T-helper 17 cell (primary cell): ENCODE measurements around the gene CEP112. TPM values are rescaled to one million over a fixed set of nuclear protein-coding genes. Genes with fewer than 3 reads are reported as not detected.

Source experiments
- ATAC-seq: fragments of 150-1000 bp; cut with Tn5 transposase; 2 replicates; pipeline ENCODE4 v1.10.0; 2021; ENCODE audit warnings: mild to moderate bottlenecking, moderate library complexity
- DNase-seq, 3 donors: peaks; one replicate each; pipeline versions ENCODE4 v3.0.0 to v3.0.0-alpha.2; 2020 to 2021
- H3K9me3 ChIP-seq: one replicate; pipeline ENCODE4 v1.7.0; 2013; ENCODE audit warnings: low read length, mild to moderate bottlenecking; ENCODE audit not compliant: control insufficient read depth, poor library complexity, severe bottlenecking
- H3K27ac Mint-ChIP-seq: one replicate; pipeline ENCODE4 v1.8.0; 2022; ENCODE audit warnings: mild to moderate bottlenecking, moderate library complexity, mixed read lengths
- H3K27me3 Mint-ChIP-seq: one replicate; pipeline ENCODE4 v1.8.0; 2022; ENCODE audit warnings: mixed read lengths
- H3K36me3 Mint-ChIP-seq: one replicate; pipeline ENCODE4 v1.8.0; 2022; ENCODE audit warnings: low read depth, mixed read lengths
- H3K4me1 Mint-ChIP-seq: one replicate; pipeline ENCODE4 v1.8.0; 2022; ENCODE audit warnings: mild to moderate bottlenecking, mixed read lengths
- H3K4me3 Mint-ChIP-seq: one replicate; pipeline ENCODE4 v1.8.0; 2022; ENCODE audit warnings: mild to moderate bottlenecking, moderate library complexity, mixed read lengths
- total RNA-seq, 4 donors: library from RNA in 2 of 4; stranded (reverse) in 2 of 4; gene quantifications; one replicate each; pipeline ENCODE4 v1.2.3 and lab custom pipeline; 2022 to 2026

CEP112 gene
- total RNA-seq, 2 donors from 2014 or later = 4.3 to 6.9 TPM

GRCh38 chr17:65973237-65973636, 218.7 kb downstream of the CEP112 start:
- DNase-seq (no peak), ATAC-seq (no peak)
- Mint-ChIP-seq H3K36me3 (no peaks in the 10 kb centered on the region), H3K4me1 (no peaks in the 10 kb centered on the region), H3K4me3 (no peak overlapping the region), H3K27me3 (peaks cover 10% of the 10 kb centered on the region), H3K27ac (no peak overlapping the region)
- H3K9me3 ChIP-seq = no peaks in the 10 kb centered on the region

GRCh38 chr17:65967372-65967771, 224.6 kb downstream of the CEP112 start:
- H3K27ac Mint-ChIP-seq = no peak overlapping the region
- no peaks in the 10 kb centered on the region for H3K36me3 Mint-ChIP-seq
- no peaks in the 10 kb centered on the region for H3K9me3 ChIP-seq
- no peak for ATAC-seq
- H3K4me1 Mint-ChIP-seq = no peaks in the 10 kb centered on the region
- no peak for DNase-seq
- no peaks in the 10 kb centered on the region for H3K27me3 Mint-ChIP-seq
- no peak overlapping the region for H3K4me3 Mint-ChIP-seq

- no peaks in the 10 kb centered on the region for H3K4me1 Mint-ChIP-seq
- no peaks in the 10 kb centered on the region for H3K27me3 Mint-ChIP-seq
- ATAC-seq (no peak), DNase-seq (no peak)
- H3K4me3 Mint-ChIP-seq = no peak overlapping the region
- no peaks in the 10 kb centered on the region for H3K9me3 ChIP-seq
- H3K27ac Mint-ChIP-seq = no peak overlapping the region
- H3K36me3 Mint-ChIP-seq = peaks cover 4% of the 10 kb centered on the region
These were observed 225.7 kb downstream of the CEP112 start for GRCh38 chr17:65966072-65966695.

GRCh38 chr17:65963179-65963578, 228.8 kb downstream of the CEP112 start:
- DNase-seq (no peak), ATAC-seq (no peak)
- no peaks in the 10 kb centered on the region for H3K27me3 Mint-ChIP-seq
- H3K4me1 Mint-ChIP-seq = no peaks in the 10 kb centered on the region
- H3K9me3 ChIP-seq = no peaks in the 10 kb centered on the region
- no peak overlapping the region for H3K4me3 Mint-ChIP-seq
- H3K27ac Mint-ChIP-seq = no peak overlapping the region
- peaks cover 4% of the 10 kb centered on the region for H3K36me3 Mint-ChIP-seq

- no peak overlapping the region for H3K27ac Mint-ChIP-seq
- DNase-seq (no peak), ATAC-seq (no peak)
- H3K27me3 Mint-ChIP-seq = no peaks in the 10 kb centered on the region
- H3K4me3 Mint-ChIP-seq = no peak overlapping the region
- peaks cover 4% of the 10 kb centered on the region for H3K36me3 Mint-ChIP-seq
- H3K4me1 Mint-ChIP-seq = no peaks in the 10 kb centered on the region
- H3K9me3 ChIP-seq = no peaks in the 10 kb centered on the region
These were observed 232.3 kb downstream of the CEP112 start for GRCh38 chr17:65959630-65960029.

GRCh38 chr17:65956814-65957213, 235.1 kb downstream of the CEP112 start:
- Mint-ChIP-seq H3K27ac (no peak overlapping the region), H3K4me1 (no peaks in the 10 kb centered on the region), H3K36me3 (peaks cover 2% of the 10 kb centered on the region), H3K4me3 (no peak overlapping the region), H3K27me3 (no peaks in the 10 kb centered on the region)
- H3K9me3 ChIP-seq = no peaks in the 10 kb centered on the region
- ATAC-seq = no peak
- no peak for DNase-seq

DNA sequence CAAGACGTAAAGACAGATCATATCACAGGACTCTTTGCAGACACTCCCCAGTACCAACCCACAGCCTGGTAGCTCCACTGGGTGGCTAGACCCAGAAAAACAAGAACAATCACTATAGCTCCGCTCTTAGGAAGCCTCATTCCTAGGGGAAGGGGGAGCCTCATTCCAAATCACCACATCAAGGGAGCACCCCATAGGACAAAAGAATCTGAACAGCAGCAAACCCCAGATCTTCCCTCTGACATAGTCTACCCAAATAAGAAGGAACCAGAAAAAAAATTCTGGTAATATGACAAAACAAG, 237.8 kb downstream of the CEP112 start:
- Mint-ChIP-seq H3K4me1 (no peaks in the 10 kb centered on the region), H3K27me3 (no peaks in the 10 kb centered on the region), H3K4me3 (no peak overlapping the region), H3K36me3 (no peaks in the 10 kb centered on the region), H3K27ac (no peak overlapping the region)
- DNase-seq (no peak), ATAC-seq (no peak)
- no peaks in the 10 kb centered on the region for H3K9me3 ChIP-seq

DNA sequence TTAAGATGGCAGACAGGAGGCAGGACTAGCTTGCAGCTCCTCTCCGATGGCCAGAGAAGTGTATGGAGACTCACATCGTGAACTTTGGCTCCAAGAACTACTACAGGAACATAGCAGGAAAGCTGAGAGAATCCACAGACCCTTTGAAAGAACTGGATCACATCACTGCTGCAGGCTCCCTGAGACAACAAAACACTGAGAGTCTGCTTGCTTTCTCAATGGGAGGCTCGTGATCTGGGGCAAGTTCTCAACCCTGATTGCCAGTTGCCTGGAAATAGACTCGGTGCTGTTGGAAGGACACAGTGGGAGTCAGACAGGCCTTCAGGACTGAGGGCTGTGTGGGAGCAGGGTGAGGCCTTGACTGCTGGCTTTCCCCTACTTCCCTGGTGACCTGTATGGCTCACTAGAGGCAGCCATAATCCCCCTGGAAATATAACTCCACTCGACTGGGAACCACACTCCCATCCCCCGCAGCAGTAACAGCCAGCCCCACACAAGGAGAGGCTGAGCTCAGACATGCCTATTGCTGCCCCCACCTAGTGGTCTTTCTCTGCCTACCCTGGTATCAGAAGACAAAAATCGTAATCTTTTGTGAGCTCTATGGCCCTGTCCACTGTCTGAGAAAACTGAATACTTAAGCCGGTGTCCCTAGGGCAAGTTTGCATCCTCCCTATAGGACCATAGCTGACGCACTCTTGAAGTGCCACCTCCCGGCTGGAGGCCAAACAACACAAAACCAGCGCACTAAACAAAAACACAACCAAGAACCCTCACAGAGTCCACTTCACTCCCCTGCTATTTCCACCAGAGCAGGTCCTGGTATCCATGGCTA, 238.4 kb downstream of the CEP112 start:
- ATAC-seq (no peak), DNase-seq (no peak)
- no peaks in the 10 kb centered on the region for H3K4me1 Mint-ChIP-seq
- H3K4me3 Mint-ChIP-seq = no peak overlapping the region
- H3K27me3 Mint-ChIP-seq = no peaks in the 10 kb centered on the region
- H3K9me3 ChIP-seq = no peaks in the 10 kb centered on the region
- H3K27ac Mint-ChIP-seq = no peak overlapping the region
- no peaks in the 10 kb centered on the region for H3K36me3 Mint-ChIP-seq

DNA sequence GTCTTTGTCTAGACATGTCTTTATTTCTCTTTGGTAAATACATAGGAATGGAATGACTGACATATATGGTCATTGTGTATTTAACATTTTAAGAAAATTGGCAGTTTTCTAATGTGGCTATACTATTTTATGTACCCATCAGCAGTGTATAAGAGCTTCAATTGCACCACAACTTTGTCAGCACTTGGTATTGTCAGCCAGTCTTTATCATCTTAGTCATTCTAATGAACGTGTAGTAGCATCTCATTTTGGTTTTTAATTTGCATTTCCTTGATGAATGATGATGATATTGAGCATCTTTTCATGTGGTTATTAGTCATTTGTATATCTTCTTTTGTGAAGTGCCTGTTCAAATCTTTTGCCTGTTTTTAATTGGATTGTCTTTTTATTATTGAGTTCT, 239.3 kb downstream of the CEP112 start:
- H3K4me1 Mint-ChIP-seq = no peaks in the 10 kb centered on the region
- H3K4me3 Mint-ChIP-seq = no peak overlapping the region
- no peak for DNase-seq
- no peaks in the 10 kb centered on the region for H3K9me3 ChIP-seq
- ATAC-seq = no peak
- no peaks in the 10 kb centered on the region for H3K27me3 Mint-ChIP-seq
- no peak overlapping the region for H3K27ac Mint-ChIP-seq
- H3K36me3 Mint-ChIP-seq = no peaks in the 10 kb centered on the region

GRCh38 chr17:65952015-65952414, 239.9 kb downstream of the CEP112 start:
- H3K9me3 ChIP-seq = no peaks in the 10 kb centered on the region
- Mint-ChIP-seq H3K36me3 (no peaks in the 10 kb centered on the region), H3K4me3 (no peak overlapping the region), H3K4me1 (no peaks in the 10 kb centered on the region), H3K27me3 (no peaks in the 10 kb centered on the region), H3K27ac (no peak overlapping the region)
- no peak for DNase-seq
- ATAC-seq = no peak

GRCh38 chr17:65947831-65948230, 244.1 kb downstream of the CEP112 start:
- Mint-ChIP-seq H3K27ac (no peak overlapping the region), H3K4me1 (no peaks in the 10 kb centered on the region), H3K27me3 (no peaks in the 10 kb centered on the region), H3K4me3 (no peak overlapping the region), H3K36me3 (no peaks in the 10 kb centered on the region)
- DNase-seq (no peak), ATAC-seq (no peak)
- no peaks in the 10 kb centered on the region for H3K9me3 ChIP-seq

DNA sequence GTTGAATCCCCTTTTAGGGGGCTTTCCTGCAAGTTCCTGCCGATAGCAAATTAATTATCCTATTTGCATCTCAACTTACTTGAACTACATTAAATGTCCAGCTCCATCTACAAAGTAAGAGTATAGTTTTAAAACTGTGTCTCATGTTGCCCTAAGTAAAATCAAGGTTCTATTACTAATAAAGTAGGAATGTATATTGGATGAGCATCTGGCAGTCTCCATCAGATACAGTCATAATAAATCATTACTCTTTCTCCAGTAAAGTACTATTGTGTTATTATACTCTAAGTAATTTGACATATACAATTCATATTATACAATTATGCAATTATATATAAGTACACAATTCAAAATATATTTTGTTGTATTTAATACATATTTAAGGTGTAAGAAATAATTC, 249.3 kb downstream of the CEP112 start:
- Mint-ChIP-seq H3K36me3 (no peaks in the 10 kb centered on the region), H3K27me3 (no peaks in the 10 kb centered on the region), H3K27ac (no peak overlapping the region), H3K4me3 (no peak overlapping the region), H3K4me1 (no peaks in the 10 kb centered on the region)
- no peaks in the 10 kb centered on the region for H3K9me3 ChIP-seq
- ATAC-seq (no peak), DNase-seq (no peak)

- Mint-ChIP-seq H3K4me3 (no peak overlapping the region), H3K27ac (no peak overlapping the region), H3K27me3 (no peaks in the 10 kb centered on the region), H3K4me1 (no peaks in the 10 kb centered on the region), H3K36me3 (no peaks in the 10 kb centered on the region)
- DNase-seq = no peak
- no peak for ATAC-seq
- H3K9me3 ChIP-seq = no peaks in the 10 kb centered on the region
These were observed 250.5 kb downstream of the CEP112 start for GRCh38 chr17:65941356-65941899.

GRCh38 chr17:65936013-65936412, 255.9 kb downstream of the CEP112 start:
- Mint-ChIP-seq H3K27ac (no peak overlapping the region), H3K27me3 (no peaks in the 10 kb centered on the region), H3K4me3 (no peak overlapping the region), H3K36me3 (no peaks in the 10 kb centered on the region), H3K4me1 (no peaks in the 10 kb centered on the region)
- ATAC-seq (no peak), DNase-seq (no peak)
- H3K9me3 ChIP-seq = no peaks in the 10 kb centered on the region
